Ovary (tissue), 9 donors: ENCODE results near the gene TMEM45B. TPM values are rescaled to one million over a fixed set of nuclear protein-coding genes. Genes with fewer than 3 reads are reported as not detected.

Source experiments
- DNase-seq, 5 donors: peaks; one replicate each; pipeline ENCODE4 v3.0.0-alpha.2; 2019 to 2020
- H3K27ac ChIP-seq, 2 donors: fragments of 200-600 bp; one replicate each; pipeline versions ENCODE4 v1.5.1 to v1.8.0; 2019 to 2022
- H3K27me3 ChIP-seq: fragments of 200-600 bp; one replicate; pipeline ENCODE4 v1.8.0; 2022
- H3K36me3 ChIP-seq: fragments of 200-600 bp; sonication (generic); one replicate; pipeline ENCODE4 v1.5.1; 2019
- H3K4me1 ChIP-seq: one replicate; pipeline ENCODE4 v1.8.1; 2013; ENCODE audit warnings: mild to moderate bottlenecking, moderate library complexity; ENCODE audit not compliant: insufficient read depth
- H3K4me3 ChIP-seq: fragments of 200-600 bp; sonication (generic); one replicate; pipeline ENCODE4 v1.5.1; 2017
- H3K9me3 ChIP-seq, 2 donors: fragments of 200-600 bp in 1 of 2; sonication (generic) in 1 of 2; one replicate each; pipeline versions ENCODE4 v1.5.1 to v1.8.1; 2013 to 2019; ENCODE audit warnings: mild to moderate bottlenecking in 1 of 2, moderate library complexity in 1 of 2
- CTCF ChIP-seq, 3 donors: fragments of 450-650 bp in 2 of 3; fragments of 200-600 bp in 1 of 3; IDR thresholded peaks; one replicate each; pipeline versions ENCODE4 v1.5.1 to v1.8.0; 2016 to 2022; ENCODE audit warnings: antibody characterized with exemption in 3 of 3, mild to moderate bottlenecking in 1 of 3
- EP300 ChIP-seq: sonication (generic); formaldehyde crosslinking; IDR thresholded peaks from one replicate; pipeline ENCODE4 v1.6.1; 2017; ENCODE audit warnings: antibody characterized with exemption
- POLR2A ChIP-seq: fragments of 450-650 bp; IDR thresholded peaks from one replicate; pipeline ENCODE4 v1.6.1; 2017; ENCODE audit warnings: antibody characterized with exemption, mild to moderate bottlenecking, moderate library complexity
- WGBS, 3 donors: extraction: QIAGEN DNeasy Blood & Tissue Kit in 1 of 3; methylation state at CpG; one replicate each; pipeline versions ENCODE4 v1.1.5 to v1.1.7; 2013 to 2017; 5-methylcytosine and 5-hydroxymethylcytosine counted together
- intact Hi-C, 4 donors: fragments of 100-400 bp; cut with DNase I; formaldehyde crosslinking; loops; one replicate each; pipeline versions ENCODE4 v1.11.0 to v1.15.1; 2022 to 2023
- polyA plus RNA-seq, 2 donors: library from polyadenylated mRNA; stranded (reverse); fragments of 200-250 nt in 1 of 2; fragments of 350-450 nt in 1 of 2; fragmentation: Illumina TruSeq in 1 of 2; extraction: RNeasy Lipid Tissue Mini Kit (QIAGEN cat#74804) in 1 of 2; gene quantifications; one replicate each; pipeline ENCODE4 v1.2.3, GENCODE V29; 2013 to 2014
- total RNA-seq, 7 donors: library from RNA; depleted of rRNA in 2 of 7; stranded (reverse); fragments of >200 nt in 2 of 7; fragmentation: NEBNext Ultra II Directional in 3 of 7; extraction: Animal tissue kit (Norgen Biotek cat#: 25700) in 3 of 7; gene quantifications; one replicate each; pipeline versions ENCODE4 v1.1.0 to v1.2.4, GENCODE V29; 2016 to 2023
- donor health status: DM: no; HTN: no; CAD: no; lungs with moderate emphysema.
- donor health status: DM: no; HTN: no; CAD: no.
- donor health status: Bipolar disorder and iron deficiency.
- donor health status: DM: yes; HTN: yes; CAD: no.
- donor health status: DM: no; HTN: no; CAD: no.
- donor health status: DM: yes; HTN: yes; CAD: no.

The TMEM45B gene
- total and polyA plus RNA-seq, 9 donors, result 0.10 to 10.8 (median 0.54) TPM; not detected in 3

- TF ChIP-seq POLR2A (no peak), CTCF (IDR thresholded peaks at IDR 0.05) (no peak), EP300 (no peak)
- intact Hi-C loops, result no loop called here
- 73 to 82% (median 76%) methylated on average over 15 of the region's 15 CpGs for WGBS, 3 donors
Observed at GRCh38 chr11:129849447-129850130, 33.9 kb downstream of the TMEM45B start.

GRCh38 chr11:129852125-129852740 is 36.6 kb downstream of the TMEM45B start:
- TF ChIP-seq CTCF (IDR thresholded peaks at IDR 0.05) (no peak), EP300 (no peak), POLR2A (no peak)
- no peak overlapping the region for H3K27ac ChIP-seq
- 80 to 86% (median 82%) methylated on average over 15 of the region's 15 CpGs for WGBS, 3 donors
- no peak overlapping the region for H3K4me3 ChIP-seq
- no peak for DNase-seq
- peaks cover 1% of the 10 kb centered on the region for H3K4me1 ChIP-seq
- H3K27me3 ChIP-seq, result no peaks in the 10 kb centered on the region
- H3K9me3 ChIP-seq, result no peaks in the 10 kb centered on the region
- intact Hi-C loops, result no loop called here
- H3K36me3 ChIP-seq, result no peaks in the 10 kb centered on the region

More at GRCh38 chr11:129849447-129850130, 33.9 kb downstream of the TMEM45B start:
- H3K9me3 ChIP-seq, result no peaks in the 10 kb centered on the region
- no peak overlapping the region for H3K4me3 ChIP-seq
- H3K27me3 ChIP-seq, result no peaks in the 10 kb centered on the region
- H3K4me1 ChIP-seq, result peaks cover 1% of the 10 kb centered on the region
- DNase-seq, result no peak
- no peaks in the 10 kb centered on the region for H3K36me3 ChIP-seq
- no peak overlapping the region for H3K27ac ChIP-seq

- Histone ChIP-seq H3K27ac (no peak overlapping the region), H3K4me1 (peaks cover 1% of the 10 kb centered on the region), H3K4me3 (no peak overlapping the region), H3K9me3 (no peaks in the 10 kb centered on the region), H3K27me3 (no peaks in the 10 kb centered on the region), H3K36me3 (no peaks in the 10 kb centered on the region)
- no peak for TF ChIP-seq CTCF (IDR thresholded peaks at IDR 0.05)
- no peak for TF ChIP-seq POLR2A
- TF ChIP-seq EP300, result no peak
- WGBS, 3 donors, result 11 to 13% (median 13%) methylated on average over 10 of the region's 10 CpGs
- intact Hi-C loops, result no loop called here
- peak; percentile 31 to 67 (median 47) for DNase-seq
Observed at GRCh38 chr11:129853518-129854231, 38.0 kb downstream of the TMEM45B start.

- H3K27ac ChIP-seq, result no peak overlapping the region
Observed at GRCh38 chr11:129854232-129854805, 38.7 kb downstream of the TMEM45B start.

More at GRCh38 chr11:129854232-129854805, 38.7 kb downstream of the TMEM45B start:
- Histone ChIP-seq H3K27me3 (no peaks in the 10 kb centered on the region), H3K9me3 (no peaks in the 10 kb centered on the region), H3K4me3 (no peak overlapping the region), H3K4me1 (peaks cover 1% of the 10 kb centered on the region), H3K36me3 (no peaks in the 10 kb centered on the region)
- intact Hi-C loops, result no loop called here
- 68 to 80% (median 80%) methylated on average over 7 of the region's 7 CpGs for WGBS, 3 donors
- no peak for DNase-seq
- TF ChIP-seq POLR2A, result no peak
- no peak for TF ChIP-seq CTCF (IDR thresholded peaks at IDR 0.05)
- TF ChIP-seq EP300, result no peak
